ENCODE data around the gene SLC11A2. TPM values are rescaled to one million over a fixed set of nuclear protein-coding genes. Genes with fewer than 3 reads are reported as not detected.
"Not testable (repeated sequence)": the region's sequence is repeated elsewhere in the genome, so short reads cannot be mapped to it uniquely, and the experiment has no call there.

The SLC11A2 gene
- total RNA-seq, 2 donors from 2014 or later = 74.3 to 99.1 TPM

DNA sequence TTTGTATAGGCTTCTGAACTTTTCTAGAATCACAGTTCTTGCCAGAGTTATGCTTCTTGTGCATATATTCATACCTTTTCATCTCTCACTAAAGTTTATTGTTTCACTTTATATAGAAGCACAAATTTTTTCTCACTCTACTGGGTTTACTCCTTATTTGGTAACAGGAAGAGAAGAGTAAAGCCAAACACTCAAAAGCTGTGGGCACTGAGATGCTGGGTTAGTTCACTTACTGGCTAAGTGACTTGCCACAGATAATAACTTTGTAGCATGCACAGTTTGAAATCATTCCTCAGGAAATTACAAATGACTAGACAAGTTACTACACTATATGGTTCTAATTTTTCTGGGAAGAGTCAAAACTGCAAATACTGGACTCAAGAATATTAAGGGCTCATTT lies 66.1 kb downstream of the SLC11A2 start:
- Histone ChIP-seq H3K27me3 (ENCODE audit: control insufficient read depth, insufficient read depth, low read length, poor library complexity, severe bottlenecking) (no peaks in the 10 kb centered on the region), H3K4me3 (ENCODE audit: low read length) (no peak overlapping the region), H3K9me3 (ENCODE audit: control insufficient read depth, low read length) (no peaks in the 10 kb centered on the region), H3K4me1 (ENCODE audit: control insufficient read depth, insufficient read depth, low read length) (no peaks in the 10 kb centered on the region), H3K36me3 (ENCODE audit: control insufficient read depth, insufficient read depth, low read length) (no peaks in the 10 kb centered on the region), H3K9ac (ENCODE audit: extremely low read depth, low read length, poor library complexity, severe bottlenecking) (no peak overlapping the region), H3K27ac (ENCODE audit: low read depth, low read length) (peak overlapping the region; percentile 24)
- Mint-ChIP-seq H3K9me3 (no peaks in the 10 kb centered on the region), H3K27ac (no peak overlapping the region), H3K4me3 (no peak overlapping the region), H3K27me3 (ENCODE audit: insufficient read depth) (no peaks in the 10 kb centered on the region), H3K36me3 (ENCODE audit: low read depth) (no peaks in the 10 kb centered on the region), H3K4me1 (no peaks in the 10 kb centered on the region)
- no peak for DNase-seq
- no peak for TF ChIP-seq CTCF (conservative IDR thresholded peaks at IDR 0.05)

- Histone ChIP-seq H3K36me3 (ENCODE audit: control insufficient read depth, insufficient read depth, low read length) (no peaks in the 10 kb centered on the region), H3K27me3 (ENCODE audit: control insufficient read depth, insufficient read depth, low read length, poor library complexity, severe bottlenecking) (no peaks in the 10 kb centered on the region), H3K4me1 (ENCODE audit: control insufficient read depth, insufficient read depth, low read length) (no peaks in the 10 kb centered on the region), H3K4me3 (ENCODE audit: low read length) (no peak overlapping the region), H3K27ac (ENCODE audit: low read depth, low read length) (no peak overlapping the region), H3K9ac (ENCODE audit: extremely low read depth, low read length, poor library complexity, severe bottlenecking) (no peak overlapping the region), H3K9me3 (ENCODE audit: control insufficient read depth, low read length) (no peaks in the 10 kb centered on the region)
- Mint-ChIP-seq H3K4me1 (no peaks in the 10 kb centered on the region), H3K27me3 (ENCODE audit: insufficient read depth) (no peaks in the 10 kb centered on the region), H3K4me3 (no peak overlapping the region), H3K36me3 (ENCODE audit: low read depth) (no peaks in the 10 kb centered on the region), H3K9me3 (no peaks in the 10 kb centered on the region), H3K27ac (no peak overlapping the region)
- no peak for DNase-seq
- 100% methylated on average over 2 of the region's 2 CpGs; no CpG with 5 or more reads in 1 of the 2 experiments for WGBS, 2 experiments (ENCODE audit: insufficient coverage in 1 of 2, insufficient read length in 1 of 2)
- TF ChIP-seq CTCF (conservative IDR thresholded peaks at IDR 0.05) = no peak
Measured at GRCh38 chr12:50955697-50956096, 70.5 kb downstream of the SLC11A2 start.

DNA sequence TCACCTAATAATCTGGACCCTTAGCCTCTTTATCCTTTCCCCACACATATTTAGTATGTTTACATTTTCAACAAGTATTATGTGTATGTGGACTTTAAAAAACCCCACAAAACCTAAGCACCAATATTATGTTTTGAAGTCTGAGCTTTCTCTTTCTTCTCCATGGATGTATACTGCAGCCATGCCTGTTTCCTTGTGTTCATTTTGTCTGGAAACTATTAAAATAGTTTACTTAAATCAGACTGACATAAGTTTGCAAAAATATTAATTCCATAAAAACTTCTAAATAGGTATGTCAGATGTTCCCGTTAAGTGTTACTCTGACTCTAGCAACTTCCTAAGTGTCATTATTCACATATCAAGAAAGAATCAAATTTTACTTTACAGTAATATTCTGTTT lies 70.9 kb downstream of the SLC11A2 start:
- no peak overlapping the region for H3K4me3 ChIP-seq (ENCODE audit: low read length)
- 100% methylated on average over 1 of the region's 1 CpG; no CpG with 5 or more reads in 1 of the 2 experiments for WGBS, 2 experiments (ENCODE audit: insufficient coverage in 1 of 2, insufficient read length in 1 of 2)
- H3K27me3 ChIP-seq (ENCODE audit: control insufficient read depth, insufficient read depth, low read length, poor library complexity, severe bottlenecking) = no peaks in the 10 kb centered on the region
- Mint-ChIP-seq H3K9me3 (no peaks in the 10 kb centered on the region), H3K27me3 (ENCODE audit: insufficient read depth) (no peaks in the 10 kb centered on the region), H3K36me3 (ENCODE audit: low read depth) (no peaks in the 10 kb centered on the region), H3K4me1 (no peaks in the 10 kb centered on the region), H3K27ac (no peak overlapping the region), H3K4me3 (no peak overlapping the region)
- H3K4me1 ChIP-seq (ENCODE audit: control insufficient read depth, insufficient read depth, low read length) = no peaks in the 10 kb centered on the region
- no peak overlapping the region for H3K9ac ChIP-seq (ENCODE audit: extremely low read depth, low read length, poor library complexity, severe bottlenecking)
- TF ChIP-seq CTCF (conservative IDR thresholded peaks at IDR 0.05) = no peak
- H3K27ac ChIP-seq (ENCODE audit: low read depth, low read length) = no peak overlapping the region
- no peaks in the 10 kb centered on the region for H3K9me3 ChIP-seq (ENCODE audit: control insufficient read depth, low read length)
- DNase-seq = no peak
- no peaks in the 10 kb centered on the region for H3K36me3 ChIP-seq (ENCODE audit: control insufficient read depth, insufficient read depth, low read length)

DNA sequence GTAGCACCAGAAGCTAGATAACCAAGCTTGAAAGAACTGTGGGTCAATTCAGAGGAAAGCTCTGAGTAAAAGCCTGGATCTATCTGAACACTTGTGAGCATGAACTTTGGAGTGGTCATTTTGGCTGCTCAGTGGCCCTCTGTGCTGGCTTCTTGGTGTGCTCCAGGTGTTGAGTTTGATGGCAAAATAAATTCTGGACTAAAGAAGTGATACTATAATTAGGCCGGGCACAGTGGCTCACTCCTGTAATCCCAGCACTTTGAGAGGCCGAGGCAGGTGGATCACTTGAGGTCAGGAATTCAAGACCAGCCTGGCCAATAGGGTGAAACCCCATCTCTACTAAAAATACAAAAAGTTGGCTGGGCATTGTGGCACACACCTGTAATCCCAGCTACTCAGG lies 71.4 kb downstream of the SLC11A2 start:
- not testable (repeated sequence) for H3K36me3 ChIP-seq (ENCODE audit: control insufficient read depth, insufficient read depth, low read length); H3K4me1 Mint-ChIP-seq; H3K9ac ChIP-seq (ENCODE audit: extremely low read depth, low read length, poor library complexity, severe bottlenecking); H3K27ac ChIP-seq (ENCODE audit: low read depth, low read length); H3K36me3 Mint-ChIP-seq (ENCODE audit: low read depth); H3K27ac Mint-ChIP-seq; H3K4me3 Mint-ChIP-seq; H3K27me3 ChIP-seq (ENCODE audit: control insufficient read depth, insufficient read depth, low read length, poor library complexity, severe bottlenecking); H3K9me3 ChIP-seq (ENCODE audit: control insufficient read depth, low read length); H3K9me3 Mint-ChIP-seq; H3K4me1 ChIP-seq (ENCODE audit: control insufficient read depth, insufficient read depth, low read length); DNase-seq; H3K27me3 Mint-ChIP-seq (ENCODE audit: insufficient read depth); H3K4me3 ChIP-seq (ENCODE audit: low read length)
- 86 to 90% methylated on average over 2 of the region's 2 CpGs for WGBS, 2 experiments (ENCODE audit: insufficient coverage in 1 of 2, insufficient read length in 1 of 2)
